GM12878 (cell line): ENCODE measurements around the gene MRPL46. TPM values are rescaled to one million over a fixed set of nuclear protein-coding genes. Genes with fewer than 3 reads are reported as not detected.

ENCODE experiments used
- ATAC-seq: fragments of 200-7000 bp; cut with Tn5 transposase; 3 replicates; pipeline ENCODE4 v1.9.1; 2020; ENCODE audit warnings: mild to moderate bottlenecking, moderate library complexity
- BruUV-seq: library from RNA; stranded (reverse); fragments of 400-500 nt; replicated peaks from 2 replicates; lab custom pipeline; 2021; lab: Mats Ljungman, UMichigan
- CTCF ChIA-PET: fragments of 300-600 bp; sonication (Branson Sonifier 250); formaldehyde crosslinking; extraction: SDS; loops from one replicate; lab custom pipeline; 2021; ENCODE audit warnings: inconsistent platforms; lab: Yijun Ruan, JAX
- POLR2A ChIA-PET: fragments of 350-600 bp; formaldehyde crosslinking; extraction: SDS; loops from one replicate; lab custom pipeline; 2021; ENCODE audit warnings: inconsistent platforms; lab: Charles Lee
- RAD21 ChIA-PET: fragments of 300-600 bp; sonication (Branson Sonifier 250); formaldehyde crosslinking; loops from one replicate; lab custom pipeline; 2023; ENCODE audit warnings: antibody characterized with exemption; ENCODE audit not compliant: unreplicated experiment; lab: Charles Lee
- SMC1A ChIA-PET: fragments of 300-600 bp; sonication (Branson Sonifier 250); formaldehyde crosslinking; loops from one replicate; lab custom pipeline; 2023; ENCODE audit not compliant: unreplicated experiment, uncharacterized antibody; lab: Charles Lee
- DNase-seq: peaks from one replicate; pipeline ENCODE4 v3.0.0-alpha.2; 2011; ENCODE audit warnings: low read depth, low spot score
- FAIRE-seq: peaks from 3 replicates; lab custom pipeline; 2011; peaks lifted over from hg19 to GRCh38; lab: Jason Lieb, UNC
- H2AFZ ChIP-seq: 2 replicates; pipeline ENCODE4 v1.6.0; 2011; ENCODE audit warnings: low read depth, low read length, control low read depth; ENCODE audit not compliant: control insufficient read depth
- H3K27ac ChIP-seq: 2 replicates; pipeline ENCODE4 v1.5.1; 2011; ENCODE audit warnings: control low read depth; ENCODE audit not compliant: control insufficient read depth, insufficient read depth
- H3K27me3 ChIP-seq, 2 experiments: replicated peaks in 1 of 2; 2 replicates each; pipeline versions ENCODE4 v1.6.0 to v1.6.1; 2011; ENCODE audit warnings: low read length in 1 of 2; ENCODE audit not compliant: control insufficient read depth in 2 of 2, insufficient read depth in 2 of 2
- H3K36me3 ChIP-seq, 2 experiments: 2 replicates each; pipeline ENCODE4 v1.5.1; 2011; ENCODE audit warnings: low read length in 1 of 2; ENCODE audit not compliant: control insufficient read depth in 2 of 2, insufficient read depth in 2 of 2
- H3K4me1 ChIP-seq: 2 replicates; pipeline ENCODE4 v1.6.1; 2011; ENCODE audit warnings: mild to moderate bottlenecking, low read length, moderate library complexity, mixed read lengths; ENCODE audit not compliant: control insufficient read depth, insufficient read depth
- H3K4me2 ChIP-seq: 2 replicates; pipeline ENCODE4 v1.6.0; 2011; ENCODE audit warnings: control low read depth; ENCODE audit not compliant: control insufficient read depth, insufficient read depth
- H3K4me3 ChIP-seq: fragments of 200-600 bp; sonication (generic); 2 replicates; pipeline ENCODE4 v1.5.1; 2016
- H3K79me2 ChIP-seq: 2 replicates; pipeline ENCODE4 v1.6.0; 2011; ENCODE audit warnings: low read length; ENCODE audit not compliant: control insufficient read depth, insufficient read depth
- H3K9ac ChIP-seq: 2 replicates; pipeline ENCODE4 v1.8.0; 2011; ENCODE audit warnings: low read length, control low read depth, mixed read lengths; ENCODE audit not compliant: control insufficient read depth, insufficient read depth
- H3K9me3 ChIP-seq: replicated peaks from 3 replicates; pipeline ENCODE4 v1.5.1; 2011; ENCODE audit warnings: mild to moderate bottlenecking, low read length; ENCODE audit not compliant: control insufficient read depth, insufficient read depth
- H4K20me1 ChIP-seq: 2 replicates; pipeline ENCODE4 v1.6.0; 2011; ENCODE audit not compliant: control insufficient read depth, insufficient read depth
- IRF4 ChIP-seq: IDR thresholded peaks from 2 replicates; pipeline ENCODE4 v1.6.1; 2011; ENCODE audit warnings: low read depth, low read length
- KLF5 ChIP-seq: fragments of 450-650 bp; IDR thresholded peaks from 2 replicates; pipeline ENCODE4 v1.6.1; 2014; ENCODE audit warnings: mild to moderate bottlenecking; ENCODE audit not compliant: partially characterized antibody
- NR2C2 ChIP-seq: IDR thresholded peaks from 2 replicates; pipeline ENCODE4 v1.6.1; 2011; ENCODE audit warnings: borderline replicate concordance, low read depth; ENCODE audit not compliant: control insufficient read depth, insufficient read length
- POLR2AphosphoS5 ChIP-seq: IDR thresholded peaks from 2 replicates; pipeline ENCODE4 v1.6.1; 2011; ENCODE audit warnings: mild to moderate bottlenecking, low read length, inconsistent platforms
- TBL1XR1 ChIP-seq: IDR thresholded peaks from 2 replicates; pipeline ENCODE4 v1.6.1; 2012; ENCODE audit warnings: low read depth, low read length, improper control_type of control experiment
- YBX1 ChIP-seq: fragments of 450-650 bp; IDR thresholded peaks from 2 replicates; pipeline ENCODE4 v1.6.1; 2016; ENCODE audit warnings: antibody characterized with exemption
- WGBS: methylation state at CpG from one replicate; pipeline ENCODE4 v1.1.6; 2016; ENCODE audit warnings: low lambda C conversion rate; ENCODE audit not compliant: insufficient replicate concordance, insufficient coverage; ENCODE audit errors: missing lambda C conversion rate; 5-methylcytosine and 5-hydroxymethylcytosine counted together
- in situ Hi-C: fragments of 300-500 bp; cut with MboI; formaldehyde crosslinking; loops from 9 replicates; pipeline ENCODE4 v1.14.3; 2018; ENCODE audit warnings: mixed read lengths
- intact Hi-C: fragments of 100-400 bp; cut with micrococcal nuclease; formaldehyde crosslinking; loops from one replicate; pipeline ENCODE4 v1.14.2; 2022; ENCODE audit not compliant: unreplicated experiment
- polyA plus RNA-seq, 11 experiments: library from polyadenylated mRNA; depleted of rRNA in 4 of 11; unstranded in 6 of 11; stranded (reverse) in 5 of 11; fragments of >200 nt; fragmentation: Nextera tagmentation in 4 of 11; fragmentation: Illumina TruSeq in 1 of 11; extraction: Ambion mirVana in 4 of 11; extraction: Trizol in 1 of 11; gene quantifications; 1 replicate in 1 of 11; 2 replicates in 10 of 11; pipeline versions ENCODE4 v1.2.1 to v1.2.3, GENCODE V29; 2011 to 2016; ENCODE audit warnings: inconsistent platforms in 2 of 11, missing spikeins in 2 of 11, low read depth in 1 of 11
- total RNA-seq, 4 experiments: library from RNA; depleted of rRNA in 3 of 4; stranded (reverse); fragments of >200 nt in 3 of 4; fragmentation: Illumina TruSeq in 1 of 4; extraction: Trizol in 1 of 4; gene quantifications; 2 replicates each; pipeline versions ENCODE4 v1.2.1 to v1.2.3, GENCODE V29; 2013 to 2021
- TF ChIP-seq, protein P1 (sequence below): fragments of 450-650 bp; IDR thresholded peaks from 2 replicates; pipeline ENCODE4 v1.6.1; 2017; ENCODE audit warnings: borderline replicate concordance
- TF ChIP-seq, protein P2 (sequence below): IDR thresholded peaks from 2 replicates; pipeline ENCODE4 v1.6.1; 2012; ENCODE audit warnings: improper control_type of control experiment, low read depth, low read length; ENCODE audit not compliant: insufficient replicate concordance

MRPL46 gene
- total and polyA plus RNA-seq, 10 of the 15 experiments (the other 5 are each of a cell fraction or from before 2014, with no cell fraction given), result 37.4 to 96.7 (median 52.9) TPM

DNA sequence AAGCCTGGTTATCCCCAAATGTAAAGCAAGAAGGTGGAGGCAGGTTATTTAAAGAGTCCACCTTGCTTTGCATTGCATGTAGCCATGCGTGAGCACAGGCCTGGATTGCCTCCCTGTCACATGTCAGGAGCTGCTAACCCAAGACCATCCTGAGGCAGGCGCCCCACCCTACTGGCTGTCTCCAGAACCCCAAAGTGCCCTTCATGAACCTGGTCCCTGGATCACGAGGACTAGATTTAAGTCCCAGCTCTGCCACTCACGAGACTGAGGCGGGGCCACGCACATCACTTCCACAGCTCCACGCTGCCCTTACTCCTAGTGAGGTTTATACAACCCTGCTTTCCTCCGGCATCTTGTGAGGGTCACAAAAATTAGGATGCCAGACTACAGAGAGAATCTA, 17.6 kb downstream of the MRPL46 start:
- Histone ChIP-seq H4K20me1 (no peaks in the 10 kb centered on the region), H3K4me3 (no peak overlapping the region), H3K79me2 (no peaks in the 10 kb centered on the region), H3K27ac (no peak overlapping the region), H3K4me2 (no peak overlapping the region), H3K4me1 (no peaks in the 10 kb centered on the region), H3K36me3 (no peaks in the 10 kb centered on the region), H3K27me3 (no peaks in the 10 kb centered on the region), H2AFZ (no peak overlapping the region), H3K9ac (no peak overlapping the region), H3K9me3 (no peaks in the 10 kb centered on the region)
- ChIA-PET CTCF (interaction anchor here (0.7 to 1.5 kb wide), 4 partner anchors 12 to 385 kb away, joined by 3 to 5 read pairs (median 4); no protein-coding TSS in a partner anchor), SMC1A (no interaction called here), POLR2A (no interaction called here), RAD21 (no interaction called here)
- 64% methylated on average over 8 of the region's 8 CpGs for WGBS
- TF ChIP-seq YBX1, result no peak
- TF ChIP-seq NR2C2, result no peak
- TF ChIP-seq, protein P1, sequence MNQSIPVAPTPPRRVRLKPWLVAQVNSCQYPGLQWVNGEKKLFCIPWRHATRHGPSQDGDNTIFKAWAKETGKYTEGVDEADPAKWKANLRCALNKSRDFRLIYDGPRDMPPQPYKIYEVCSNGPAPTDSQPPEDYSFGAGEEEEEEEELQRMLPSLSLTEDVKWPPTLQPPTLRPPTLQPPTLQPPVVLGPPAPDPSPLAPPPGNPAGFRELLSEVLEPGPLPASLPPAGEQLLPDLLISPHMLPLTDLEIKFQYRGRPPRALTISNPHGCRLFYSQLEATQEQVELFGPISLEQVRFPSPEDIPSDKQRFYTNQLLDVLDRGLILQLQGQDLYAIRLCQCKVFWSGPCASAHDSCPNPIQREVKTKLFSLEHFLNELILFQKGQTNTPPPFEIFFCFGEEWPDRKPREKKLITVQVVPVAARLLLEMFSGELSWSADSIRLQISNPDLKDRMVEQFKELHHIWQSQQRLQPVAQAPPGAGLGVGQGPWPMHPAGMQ, result no peak
- TF ChIP-seq IRF4, result no peak
- TF ChIP-seq, protein P2, sequence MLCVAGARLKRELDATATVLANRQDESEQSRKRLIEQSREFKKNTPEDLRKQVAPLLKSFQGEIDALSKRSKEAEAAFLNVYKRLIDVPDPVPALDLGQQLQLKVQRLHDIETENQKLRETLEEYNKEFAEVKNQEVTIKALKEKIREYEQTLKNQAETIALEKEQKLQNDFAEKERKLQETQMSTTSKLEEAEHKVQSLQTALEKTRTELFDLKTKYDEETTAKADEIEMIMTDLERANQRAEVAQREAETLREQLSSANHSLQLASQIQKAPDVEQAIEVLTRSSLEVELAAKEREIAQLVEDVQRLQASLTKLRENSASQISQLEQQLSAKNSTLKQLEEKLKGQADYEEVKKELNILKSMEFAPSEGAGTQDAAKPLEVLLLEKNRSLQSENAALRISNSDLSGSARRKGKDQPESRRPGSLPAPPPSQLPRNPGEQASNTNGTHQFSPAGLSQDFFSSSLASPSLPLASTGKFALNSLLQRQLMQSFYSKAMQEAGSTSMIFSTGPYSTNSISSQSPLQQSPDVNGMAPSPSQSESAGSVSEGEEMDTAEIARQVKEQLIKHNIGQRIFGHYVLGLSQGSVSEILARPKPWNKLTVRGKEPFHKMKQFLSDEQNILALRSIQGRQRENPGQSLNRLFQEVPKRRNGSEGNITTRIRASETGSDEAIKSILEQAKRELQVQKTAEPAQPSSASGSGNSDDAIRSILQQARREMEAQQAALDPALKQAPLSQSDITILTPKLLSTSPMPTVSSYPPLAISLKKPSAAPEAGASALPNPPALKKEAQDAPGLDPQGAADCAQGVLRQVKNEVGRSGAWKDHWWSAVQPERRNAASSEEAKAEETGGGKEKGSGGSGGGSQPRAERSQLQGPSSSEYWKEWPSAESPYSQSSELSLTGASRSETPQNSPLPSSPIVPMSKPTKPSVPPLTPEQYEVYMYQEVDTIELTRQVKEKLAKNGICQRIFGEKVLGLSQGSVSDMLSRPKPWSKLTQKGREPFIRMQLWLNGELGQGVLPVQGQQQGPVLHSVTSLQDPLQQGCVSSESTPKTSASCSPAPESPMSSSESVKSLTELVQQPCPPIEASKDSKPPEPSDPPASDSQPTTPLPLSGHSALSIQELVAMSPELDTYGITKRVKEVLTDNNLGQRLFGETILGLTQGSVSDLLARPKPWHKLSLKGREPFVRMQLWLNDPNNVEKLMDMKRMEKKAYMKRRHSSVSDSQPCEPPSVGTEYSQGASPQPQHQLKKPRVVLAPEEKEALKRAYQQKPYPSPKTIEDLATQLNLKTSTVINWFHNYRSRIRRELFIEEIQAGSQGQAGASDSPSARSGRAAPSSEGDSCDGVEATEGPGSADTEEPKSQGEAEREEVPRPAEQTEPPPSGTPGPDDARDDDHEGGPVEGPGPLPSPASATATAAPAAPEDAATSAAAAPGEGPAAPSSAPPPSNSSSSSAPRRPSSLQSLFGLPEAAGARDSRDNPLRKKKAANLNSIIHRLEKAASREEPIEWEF, result no peak
- TF ChIP-seq TBL1XR1, result no peak
- TF ChIP-seq KLF5, result no peak
- no peak for TF ChIP-seq POLR2AphosphoS5
- intact Hi-C loops (no loop called here), in situ Hi-C loops (no loop called here)
- no TSS peak for BruUV-seq
- no peak for ATAC-seq
- no peak for FAIRE-seq
- no peak for DNase-seq
